AG04450 (cell line): Measurements from ENCODE around the gene CFAP300. TPM values are rescaled to one million over a fixed set of nuclear protein-coding genes. Genes with fewer than 3 reads are reported as not detected.

Experiments
- CTCF ChIA-PET: fragments of 300-600, 350-600 bp; formaldehyde crosslinking; extraction: SDS; loops from one replicate; lab custom pipeline; 2022; ENCODE audit warnings: antibody characterized with exemption, inconsistent platforms; lab: Charles Lee
- POLR2A ChIA-PET: fragments of 350-600 bp; formaldehyde crosslinking; extraction: SDS; loops from one replicate; lab custom pipeline; 2021; ENCODE audit warnings: antibody characterized with exemption, inconsistent platforms; lab: Yijun Ruan, JAX
- DNase-seq: peaks from one replicate; pipeline ENCODE4 v3.0.0-alpha.2; 2011; ENCODE audit warnings: low read depth, low spot score
- H3K27ac ChIP-seq: one replicate; pipeline ENCODE4 v1.5.1; 2012; ENCODE audit warnings: low read depth, low read length, control low read depth
- H3K27me3 ChIP-seq: one replicate; pipeline ENCODE4 v1.6.0; 2012; ENCODE audit warnings: low read length; ENCODE audit not compliant: control insufficient read depth, insufficient read depth
- H3K4me3 ChIP-seq: 2 replicates; pipeline ENCODE4 v1.5.1; 2011; ENCODE audit warnings: mild to moderate bottlenecking, low read depth, low read length, control low read depth
- H3K9me3 ChIP-seq: 2 replicates; pipeline ENCODE4 v1.5.1; 2012; ENCODE audit warnings: low read length; ENCODE audit not compliant: control insufficient read depth, insufficient read depth
- polyA plus RNA-seq: library from polyadenylated mRNA; depleted of rRNA; stranded (reverse); fragments of >200 nt; gene quantifications from 2 replicates; pipeline ENCODE4 v1.2.3, GENCODE V29; 2011
- TF ChIP-seq, protein P1 (sequence below): IDR thresholded peaks from 2 replicates; pipeline ENCODE4 v1.5.1; 2011; ENCODE audit warnings: low read depth, low read length, control low read depth, inconsistent platforms

CFAP300 gene
- polyA plus RNA-seq, 1 experiment: 3.4 TPM

DNA sequence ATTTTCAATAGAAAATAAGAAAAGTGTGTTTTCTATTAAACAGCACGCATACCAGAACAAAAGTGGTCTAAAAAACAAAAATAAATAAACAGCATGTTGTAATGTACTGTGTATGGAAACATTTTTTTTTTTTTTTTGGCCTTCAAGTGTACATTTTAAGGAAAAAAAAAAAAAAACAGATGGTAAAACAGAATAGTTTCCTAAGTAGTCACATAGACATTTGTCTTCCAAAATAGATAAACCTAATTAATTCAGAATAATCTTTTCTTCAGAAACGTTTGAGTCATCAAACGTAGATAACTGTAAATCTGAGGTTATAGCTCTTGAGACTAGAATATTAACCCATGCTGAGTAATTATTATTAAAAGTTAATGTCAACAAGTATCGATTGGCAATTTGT lies 396 bp upstream of the CFAP300 start:
- Histone ChIP-seq H3K27me3 (no peaks in the 10 kb centered on the region), H3K27ac (no peak overlapping the region), H3K9me3 (no peaks in the 10 kb centered on the region; the same call in 1 of the 2 replicates), H3K4me3 (peak overlapping the region; percentile 65)
- POLR2A ChIA-PET: interaction anchor here (0.7 kb wide), 1 partner anchor 681 kb away, joined by 10 read pairs; no protein-coding TSS in a partner anchor
- TF ChIP-seq, protein P1, sequence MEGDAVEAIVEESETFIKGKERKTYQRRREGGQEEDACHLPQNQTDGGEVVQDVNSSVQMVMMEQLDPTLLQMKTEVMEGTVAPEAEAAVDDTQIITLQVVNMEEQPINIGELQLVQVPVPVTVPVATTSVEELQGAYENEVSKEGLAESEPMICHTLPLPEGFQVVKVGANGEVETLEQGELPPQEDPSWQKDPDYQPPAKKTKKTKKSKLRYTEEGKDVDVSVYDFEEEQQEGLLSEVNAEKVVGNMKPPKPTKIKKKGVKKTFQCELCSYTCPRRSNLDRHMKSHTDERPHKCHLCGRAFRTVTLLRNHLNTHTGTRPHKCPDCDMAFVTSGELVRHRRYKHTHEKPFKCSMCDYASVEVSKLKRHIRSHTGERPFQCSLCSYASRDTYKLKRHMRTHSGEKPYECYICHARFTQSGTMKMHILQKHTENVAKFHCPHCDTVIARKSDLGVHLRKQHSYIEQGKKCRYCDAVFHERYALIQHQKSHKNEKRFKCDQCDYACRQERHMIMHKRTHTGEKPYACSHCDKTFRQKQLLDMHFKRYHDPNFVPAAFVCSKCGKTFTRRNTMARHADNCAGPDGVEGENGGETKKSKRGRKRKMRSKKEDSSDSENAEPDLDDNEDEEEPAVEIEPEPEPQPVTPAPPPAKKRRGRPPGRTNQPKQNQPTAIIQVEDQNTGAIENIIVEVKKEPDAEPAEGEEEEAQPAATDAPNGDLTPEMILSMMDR: no peak
- CTCF ChIA-PET: interaction anchor here (1.4 kb wide), 1 partner anchor 39 kb away, joined by 6 read pairs; no protein-coding TSS in a partner anchor
- no peak for DNase-seq

DNA sequence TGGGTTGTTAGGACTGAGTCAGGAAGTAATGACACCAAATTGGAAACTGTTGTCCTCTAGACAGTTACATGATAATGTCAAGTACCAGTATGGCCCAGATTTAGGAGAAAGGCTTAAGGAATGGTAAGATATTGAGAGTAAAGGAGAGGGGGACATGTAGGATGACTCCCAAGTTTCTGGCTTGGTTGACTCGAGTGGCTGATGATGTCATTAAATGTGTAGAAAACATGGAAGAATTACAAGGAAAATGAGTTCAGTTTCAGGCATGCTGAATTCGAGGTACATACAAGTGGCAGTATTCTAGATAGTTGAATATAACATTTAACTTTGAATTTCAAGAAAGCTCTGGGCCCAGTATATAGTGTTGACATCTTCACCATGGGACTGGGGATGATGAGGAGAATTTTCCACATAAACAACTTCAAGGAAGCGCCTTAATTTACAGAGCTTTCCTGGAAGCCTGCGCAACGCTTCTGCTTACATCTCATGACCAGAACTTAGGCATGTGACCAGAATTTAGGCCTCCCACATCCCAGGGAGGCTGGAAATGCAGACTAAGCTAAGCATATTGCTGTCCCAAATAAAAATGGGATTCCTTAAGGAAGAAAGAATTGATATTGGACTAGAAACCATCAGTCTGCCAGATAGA lies 3.8 kb downstream of the CFAP300 start:
- TF ChIP-seq, protein P1: no peak
- POLR2A ChIA-PET: no interaction called here
- Histone ChIP-seq H3K27ac (no peak overlapping the region), H3K27me3 (no peaks in the 10 kb centered on the region), H3K4me3 (no peak overlapping the region), H3K9me3 (no peaks in the 10 kb centered on the region; the same call in 1 of the 2 replicates)
- no peak for DNase-seq
- CTCF ChIA-PET: no interaction called here

DNA sequence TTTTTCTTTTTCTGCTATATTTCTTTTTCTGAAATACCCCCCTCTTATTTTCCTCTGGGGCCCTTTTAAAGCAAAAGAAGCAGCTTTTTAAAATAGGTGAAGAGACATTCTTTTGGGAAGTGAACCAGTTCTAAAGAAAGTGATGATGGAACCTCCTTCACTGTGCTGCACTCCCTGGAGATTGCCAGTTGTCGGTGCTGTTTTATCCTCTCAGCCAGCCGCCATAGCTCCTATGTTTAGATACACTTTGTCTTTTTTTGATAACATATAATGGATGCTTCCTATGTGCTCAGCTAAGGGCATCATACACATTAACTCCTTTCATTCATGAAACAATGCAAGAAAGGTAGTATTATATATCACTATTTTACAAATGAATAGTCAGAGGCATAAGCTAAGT lies 14.0 kb downstream of the CFAP300 start:
- ChIA-PET CTCF (interaction anchor here (0.6 to 1.4 kb wide), 15 partner anchors 9 to 281 kb away, joined by 3 to 7 read pairs (median 3); no protein-coding TSS in a partner anchor), POLR2A (no interaction called here)
- DNase-seq: no peak
- no peaks in the 10 kb centered on the region for H3K9me3 ChIP-seq
- no peaks in the 10 kb centered on the region for H3K27me3 ChIP-seq
- no peak overlapping the region for H3K27ac ChIP-seq
- H3K4me3 ChIP-seq: no peak overlapping the region
- TF ChIP-seq, protein P1: peak; percentile 60

DNA sequence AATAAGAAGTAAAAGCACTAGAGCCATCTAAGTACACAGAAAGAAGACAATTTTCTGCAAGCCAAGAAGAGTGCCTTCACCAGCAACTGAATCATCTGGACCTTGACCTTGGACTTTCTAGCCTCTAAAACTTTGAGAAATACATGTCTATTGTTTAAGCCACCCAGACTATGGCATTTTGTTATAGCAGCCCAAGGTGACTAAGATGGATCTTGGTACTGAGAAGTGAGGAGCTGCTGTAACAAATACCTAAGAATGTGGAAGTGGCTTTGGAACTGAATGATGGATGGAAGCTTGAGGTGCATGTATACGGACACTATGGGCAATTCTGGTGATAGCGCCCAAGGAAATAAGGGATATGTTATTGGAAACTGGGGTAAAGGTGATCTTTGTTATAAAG lies 14.9 kb downstream of the CFAP300 start:
- POLR2A ChIA-PET: no interaction called here
- no peak overlapping the region for H3K27ac ChIP-seq
- CTCF ChIA-PET: interaction anchor here (0.9 to 1.4 kb wide), 2 partner anchors 125 to 213 kb away, joined by 3 read pairs; no protein-coding TSS in a partner anchor
- no peaks in the 10 kb centered on the region for H3K9me3 ChIP-seq
- no peak overlapping the region for H3K4me3 ChIP-seq
- H3K27me3 ChIP-seq: no peaks in the 10 kb centered on the region
- no peak for DNase-seq
- TF ChIP-seq, protein P1: no peak

DNA sequence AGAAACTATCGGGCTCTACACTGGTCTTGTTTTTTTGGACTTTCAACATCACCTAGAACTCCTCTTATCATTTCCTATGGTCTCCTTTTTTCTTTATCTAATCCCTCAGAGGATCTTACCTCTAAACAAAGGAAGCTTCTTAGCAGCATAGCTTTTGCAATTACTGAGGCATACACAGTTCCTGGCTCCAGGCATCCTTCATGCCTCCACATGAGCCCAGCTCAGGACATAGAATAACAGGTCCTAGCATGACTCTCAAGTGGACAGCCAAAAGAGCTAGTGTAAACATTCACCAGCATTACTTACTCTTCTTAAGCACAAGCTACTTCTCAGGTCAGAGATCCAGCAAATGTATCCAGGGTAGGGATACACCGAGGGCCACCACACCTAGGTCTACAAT lies 17.1 kb downstream of the CFAP300 start:
- Histone ChIP-seq H3K27me3 (no peaks in the 10 kb centered on the region), H3K27ac (no peak overlapping the region), H3K4me3 (no peak overlapping the region), H3K9me3 (no peaks in the 10 kb centered on the region)
- TF ChIP-seq, protein P1: no peak
- CTCF ChIA-PET: interaction anchor here (1.1 kb wide), 1 partner anchor 56 kb away, joined by 3 read pairs; no protein-coding TSS in a partner anchor
- no peak for DNase-seq
- POLR2A ChIA-PET: no interaction called here
